ENCODE results near the gene MED7. TPM values are rescaled to one million over a fixed set of nuclear protein-coding genes. Genes with fewer than 3 reads are reported as not detected.

The MED7 gene
- total RNA-seq, 1 experiment from 2014 or later = 14.7 TPM

DNA sequence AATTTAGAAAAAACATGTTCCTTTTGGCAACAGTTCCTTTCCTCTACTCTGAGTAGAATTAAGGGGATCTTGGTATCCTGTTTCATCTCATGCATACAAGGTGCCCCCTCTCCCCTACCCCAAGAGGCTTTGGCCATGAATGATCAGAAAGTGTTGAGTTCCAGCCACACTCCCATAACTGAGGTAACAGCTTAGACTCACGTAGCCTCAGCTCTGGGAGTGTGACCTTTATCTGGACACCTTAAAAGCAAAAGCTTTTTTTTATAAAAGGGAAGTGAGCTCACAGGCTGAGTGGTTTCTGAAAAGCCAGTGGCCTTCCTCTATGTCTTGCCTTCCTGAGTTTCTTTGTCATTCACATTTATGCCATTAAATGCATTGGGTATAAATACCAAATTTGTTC, 32.9 kb downstream of the MED7 start:
- CTCF ChIA-PET = no interaction called here
- TF ChIP-seq, protein P1, sequence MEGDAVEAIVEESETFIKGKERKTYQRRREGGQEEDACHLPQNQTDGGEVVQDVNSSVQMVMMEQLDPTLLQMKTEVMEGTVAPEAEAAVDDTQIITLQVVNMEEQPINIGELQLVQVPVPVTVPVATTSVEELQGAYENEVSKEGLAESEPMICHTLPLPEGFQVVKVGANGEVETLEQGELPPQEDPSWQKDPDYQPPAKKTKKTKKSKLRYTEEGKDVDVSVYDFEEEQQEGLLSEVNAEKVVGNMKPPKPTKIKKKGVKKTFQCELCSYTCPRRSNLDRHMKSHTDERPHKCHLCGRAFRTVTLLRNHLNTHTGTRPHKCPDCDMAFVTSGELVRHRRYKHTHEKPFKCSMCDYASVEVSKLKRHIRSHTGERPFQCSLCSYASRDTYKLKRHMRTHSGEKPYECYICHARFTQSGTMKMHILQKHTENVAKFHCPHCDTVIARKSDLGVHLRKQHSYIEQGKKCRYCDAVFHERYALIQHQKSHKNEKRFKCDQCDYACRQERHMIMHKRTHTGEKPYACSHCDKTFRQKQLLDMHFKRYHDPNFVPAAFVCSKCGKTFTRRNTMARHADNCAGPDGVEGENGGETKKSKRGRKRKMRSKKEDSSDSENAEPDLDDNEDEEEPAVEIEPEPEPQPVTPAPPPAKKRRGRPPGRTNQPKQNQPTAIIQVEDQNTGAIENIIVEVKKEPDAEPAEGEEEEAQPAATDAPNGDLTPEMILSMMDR (IDR thresholded peaks at IDR 0.05; ENCODE audit: unreplicated experiment) = no peak
- no peak for DNase-seq (ENCODE audit: unreplicated experiment)
- no peaks in the 10 kb centered on the region for H3K27me3 Mint-ChIP-seq (ENCODE audit: insufficient read depth, unreplicated experiment)
- no peak overlapping the region for H3K4me3 Mint-ChIP-seq (ENCODE audit: unreplicated experiment)
- BruUV-seq (replicated peaks) = no TSS peak
- no peaks in the 10 kb centered on the region for H3K36me3 Mint-ChIP-seq (ENCODE audit: insufficient read depth, unreplicated experiment)
- no peak overlapping the region for H3K27ac Mint-ChIP-seq (ENCODE audit: low read depth, unreplicated experiment)
- intact Hi-C loops (cut with micrococcal nuclease) = no loop called here
- POLR2A ChIA-PET = no interaction called here
- H3K9me3 Mint-ChIP-seq (ENCODE audit: unreplicated experiment) = no peaks in the 10 kb centered on the region
- no peaks in the 10 kb centered on the region for H3K4me1 Mint-ChIP-seq (ENCODE audit: insufficient read depth, unreplicated experiment)

DNA sequence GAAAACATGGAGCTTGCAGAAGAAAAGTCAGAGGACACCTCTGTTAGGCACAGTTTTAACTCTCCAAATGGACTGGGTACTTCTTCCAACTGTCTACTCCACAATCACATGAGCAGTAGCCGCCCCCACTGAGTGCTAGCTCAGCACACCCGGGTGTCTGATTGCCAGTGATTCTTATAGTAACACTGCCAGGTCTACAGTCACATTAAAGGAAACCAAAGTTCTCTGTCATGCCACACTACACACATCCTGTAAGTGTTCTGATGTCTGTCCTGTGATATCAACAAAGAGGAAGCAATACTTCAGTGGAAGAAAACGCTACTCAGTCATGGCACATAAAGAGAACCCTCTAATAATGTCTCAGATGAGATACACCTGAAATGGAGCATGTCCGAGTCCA, 33.7 kb downstream of the MED7 start, which contains the start of gene HAVCR2:
Gene HAVCR2 (minus strand): TSS at position 69 of the 400 bp plus-strand sequence. CDS start 61 bp downstream, at position 8.
- intact Hi-C loops (cut with micrococcal nuclease) = no loop called here
- Mint-ChIP-seq H3K4me3 (ENCODE audit: unreplicated experiment) (no peak within 1 kb of the TSS), H3K27ac (ENCODE audit: low read depth, unreplicated experiment) (no peak within 1 kb of the TSS), H3K4me1 (ENCODE audit: insufficient read depth, unreplicated experiment) (no peaks in the 10 kb centered on the region), H3K36me3 (ENCODE audit: insufficient read depth, unreplicated experiment) (no peaks in the 10 kb centered on the region), H3K9me3 (ENCODE audit: unreplicated experiment) (no peaks in the 10 kb centered on the region), H3K27me3 (ENCODE audit: insufficient read depth, unreplicated experiment) (no peaks in the 10 kb centered on the region)
- CTCF ChIA-PET = no interaction called here
- POLR2A ChIA-PET = no interaction called here
- TF ChIP-seq, protein P1 (IDR thresholded peaks at IDR 0.05; ENCODE audit: unreplicated experiment) = no peak
- no peak for DNase-seq (ENCODE audit: unreplicated experiment)
- BruUV-seq (replicated peaks) = no TSS peak

DNA sequence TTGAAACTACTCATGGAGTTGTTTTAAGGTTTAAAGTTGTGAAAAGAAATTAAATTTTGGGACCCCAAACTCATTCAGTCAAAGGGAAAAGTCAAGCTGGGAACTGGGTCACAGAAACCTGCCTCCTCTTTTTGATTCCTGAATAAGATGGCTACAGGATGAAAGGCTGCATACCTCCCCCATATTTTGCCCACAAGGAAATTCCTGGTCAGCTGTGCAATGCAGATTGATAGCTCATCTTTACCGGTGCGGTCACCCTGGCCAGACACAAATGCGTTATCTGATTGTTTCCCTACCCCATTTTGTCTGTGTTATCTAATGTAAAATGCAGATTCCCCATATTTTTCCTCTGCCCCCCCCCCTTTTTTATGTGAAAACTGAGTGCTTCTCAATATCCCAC, 35.2 kb downstream of the MED7 start:
- intact Hi-C loops (cut with micrococcal nuclease) = no loop called here
- H3K27ac Mint-ChIP-seq (ENCODE audit: low read depth, unreplicated experiment) = no peak overlapping the region
- TF ChIP-seq, protein P1 (IDR thresholded peaks at IDR 0.05; ENCODE audit: unreplicated experiment) = no peak
- no peak for DNase-seq (ENCODE audit: unreplicated experiment)
- no peaks in the 10 kb centered on the region for H3K36me3 Mint-ChIP-seq (ENCODE audit: insufficient read depth, unreplicated experiment)
- H3K27me3 Mint-ChIP-seq (ENCODE audit: insufficient read depth, unreplicated experiment) = no peaks in the 10 kb centered on the region
- ChIA-PET POLR2A (no interaction called here), CTCF (interaction anchor here (0.6 kb wide), 1 partner anchor 697 kb away, joined by 3 read pairs; no protein-coding TSS in a partner anchor)
- H3K4me1 Mint-ChIP-seq (ENCODE audit: insufficient read depth, unreplicated experiment) = no peaks in the 10 kb centered on the region
- H3K9me3 Mint-ChIP-seq (ENCODE audit: unreplicated experiment) = no peaks in the 10 kb centered on the region
- no TSS peak for BruUV-seq (replicated peaks)
- H3K4me3 Mint-ChIP-seq (ENCODE audit: unreplicated experiment) = no peak overlapping the region

DNA sequence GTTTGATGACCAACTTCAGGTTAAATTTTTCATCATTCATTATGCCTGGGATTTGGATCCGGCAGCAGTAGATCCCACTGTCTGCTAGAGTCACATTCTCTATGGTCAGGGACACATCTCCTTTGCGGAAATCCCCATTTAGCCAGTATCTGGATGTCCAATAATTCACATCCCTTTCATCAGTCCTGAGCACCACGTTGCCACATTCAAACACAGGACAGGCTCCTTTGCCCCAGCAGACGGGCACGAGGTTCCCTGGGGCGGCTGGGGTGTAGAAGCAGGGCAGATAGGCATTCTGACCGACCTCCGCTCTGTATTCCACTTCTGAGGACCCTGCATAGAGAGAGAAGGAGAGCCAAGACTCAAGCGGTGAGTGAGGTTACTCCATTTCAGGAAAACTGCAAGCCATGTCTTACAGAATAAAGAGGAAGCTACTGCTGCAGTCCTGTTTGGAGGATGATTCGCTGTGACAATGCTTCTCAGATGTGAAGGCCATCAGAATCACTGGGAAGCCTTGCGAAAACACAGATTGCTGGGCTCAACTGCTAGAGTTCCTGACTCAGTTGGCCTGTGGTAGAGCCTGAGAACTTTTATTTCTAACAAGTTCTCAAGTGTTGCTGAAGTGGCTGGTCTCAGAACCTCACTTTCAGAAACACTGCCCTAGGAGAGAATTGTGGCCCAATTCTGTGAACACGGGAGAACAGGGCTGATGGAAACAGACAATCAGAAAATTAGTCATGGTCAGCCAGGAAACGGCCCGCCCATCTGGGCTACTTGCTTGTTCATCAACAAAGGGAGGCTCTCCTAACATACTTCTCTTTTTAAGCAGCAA, 35.8 kb downstream of the MED7 start:
- no peaks in the 10 kb centered on the region for H3K4me1 Mint-ChIP-seq (ENCODE audit: insufficient read depth, unreplicated experiment)
- TF ChIP-seq, protein P1 (IDR thresholded peaks at IDR 0.05; ENCODE audit: unreplicated experiment) = no peak
- POLR2A ChIA-PET = no interaction called here
- no peaks in the 10 kb centered on the region for H3K9me3 Mint-ChIP-seq (ENCODE audit: unreplicated experiment)
- H3K36me3 Mint-ChIP-seq (ENCODE audit: insufficient read depth, unreplicated experiment) = no peaks in the 10 kb centered on the region
- no peak for DNase-seq (ENCODE audit: unreplicated experiment)
- no peak overlapping the region for H3K27ac Mint-ChIP-seq (ENCODE audit: low read depth, unreplicated experiment)
- BruUV-seq (replicated peaks) = no TSS peak
- no peak overlapping the region for H3K4me3 Mint-ChIP-seq (ENCODE audit: unreplicated experiment)
- no peaks in the 10 kb centered on the region for H3K27me3 Mint-ChIP-seq (ENCODE audit: insufficient read depth, unreplicated experiment)
- CTCF ChIA-PET = interaction anchor here (0.6 to 0.8 kb wide), 2 partner anchors 697 to 1408 kb away, joined by 3 read pairs; no protein-coding TSS in a partner anchor
- intact Hi-C loops (cut with micrococcal nuclease) = no loop called here
